Measurements from ENCODE around the gene NBEA.

DNA sequence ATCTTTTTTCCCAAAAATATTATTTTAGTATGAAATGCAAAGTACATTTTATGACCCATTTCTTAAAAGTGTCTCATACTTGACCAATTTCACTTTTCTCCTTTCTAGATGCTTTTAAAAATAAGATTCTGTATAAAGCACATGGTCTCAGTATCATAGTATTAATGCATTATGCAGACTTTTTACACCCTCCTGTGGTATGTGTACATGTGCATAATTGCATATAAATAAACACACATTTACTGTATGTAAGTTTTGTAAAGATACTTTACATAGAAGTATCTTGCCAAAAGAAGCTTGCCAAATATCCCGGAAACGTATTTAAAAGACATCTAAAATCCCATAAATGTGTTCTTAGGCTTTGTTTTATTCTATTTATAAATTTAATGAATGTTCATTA, 619.5 kb downstream of the NBEA start:
- TF ChIP-seq, protein P1, sequence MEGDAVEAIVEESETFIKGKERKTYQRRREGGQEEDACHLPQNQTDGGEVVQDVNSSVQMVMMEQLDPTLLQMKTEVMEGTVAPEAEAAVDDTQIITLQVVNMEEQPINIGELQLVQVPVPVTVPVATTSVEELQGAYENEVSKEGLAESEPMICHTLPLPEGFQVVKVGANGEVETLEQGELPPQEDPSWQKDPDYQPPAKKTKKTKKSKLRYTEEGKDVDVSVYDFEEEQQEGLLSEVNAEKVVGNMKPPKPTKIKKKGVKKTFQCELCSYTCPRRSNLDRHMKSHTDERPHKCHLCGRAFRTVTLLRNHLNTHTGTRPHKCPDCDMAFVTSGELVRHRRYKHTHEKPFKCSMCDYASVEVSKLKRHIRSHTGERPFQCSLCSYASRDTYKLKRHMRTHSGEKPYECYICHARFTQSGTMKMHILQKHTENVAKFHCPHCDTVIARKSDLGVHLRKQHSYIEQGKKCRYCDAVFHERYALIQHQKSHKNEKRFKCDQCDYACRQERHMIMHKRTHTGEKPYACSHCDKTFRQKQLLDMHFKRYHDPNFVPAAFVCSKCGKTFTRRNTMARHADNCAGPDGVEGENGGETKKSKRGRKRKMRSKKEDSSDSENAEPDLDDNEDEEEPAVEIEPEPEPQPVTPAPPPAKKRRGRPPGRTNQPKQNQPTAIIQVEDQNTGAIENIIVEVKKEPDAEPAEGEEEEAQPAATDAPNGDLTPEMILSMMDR (IDR thresholded peaks at IDR 0.05; ENCODE audit: poor library complexity): no peak
- TF ChIP-seq EZH2 (IDR thresholded peaks at IDR 0.05; ENCODE audit: borderline replicate concordance) (no peak), EZH2phosphoT487 (IDR thresholded peaks at IDR 0.05; ENCODE audit: low read depth, severe bottlenecking, unreplicated experiment) (no peak)

Measured in hepatocyte (in vitro differentiated cells).